GM18498 (cell line): ENCODE results near the gene USP1.

Experiments
- ATAC-seq: cut with Tn5 transposase; IDR thresholded peaks from one replicate; pipeline ENCODE4 v1.9.1; 2021; ENCODE audit warnings: mild to moderate bottlenecking, moderate library complexity; ENCODE audit not compliant: unreplicated experiment

USP1 gene

GRCh38 chr1:62436466-62437272, at the start of gene USP1:
Gene USP1 (plus strand): TSS chr1:62437049. CDS start chr1:62439868, 2,819 bp downstream.
- peak; percentile 77 for ATAC-seq

GRCh38 chr1:62389531-62389930, 47.3 kb upstream of the USP1 start:
- ATAC-seq, result no peak

- no peak for ATAC-seq
Measured at GRCh38 chr1:62390071-62390470, 46.8 kb upstream of the USP1 start.

GRCh38 chr1:62391369-62391971, 45.4 kb upstream of the USP1 start:
- no peak for ATAC-seq

GRCh38 chr1:62392951-62393350, 43.9 kb upstream of the USP1 start:
- no peak for ATAC-seq

GRCh38 chr1:62394646-62395045, 42.2 kb upstream of the USP1 start:
- no peak for ATAC-seq

- ATAC-seq, result no peak
Measured at GRCh38 chr1:62395291-62395690, 41.6 kb upstream of the USP1 start.

- no peak for ATAC-seq
Measured at GRCh38 chr1:62396871-62397270, 40.0 kb upstream of the USP1 start.

- no peak for ATAC-seq
Measured at GRCh38 chr1:62397301-62397700, 39.5 kb upstream of the USP1 start.

- no peak for ATAC-seq
Measured at GRCh38 chr1:62398377-62398776, 38.5 kb upstream of the USP1 start.

- ATAC-seq, result no peak
Measured at GRCh38 chr1:62401034-62401760, 35.7 kb upstream of the USP1 start.

GRCh38 chr1:62405247-62405646, 31.6 kb upstream of the USP1 start:
- no peak for ATAC-seq

GRCh38 chr1:62406576-62406975, 30.3 kb upstream of the USP1 start:
- no peak for ATAC-seq

- ATAC-seq, result no peak
Measured at GRCh38 chr1:62407398-62408009, 29.3 kb upstream of the USP1 start.

- no peak for ATAC-seq
Measured at GRCh38 chr1:62415687-62416086, 21.2 kb upstream of the USP1 start.

GRCh38 chr1:62417351-62417999, 19.4 kb upstream of the USP1 start:
- ATAC-seq, result no peak

- ATAC-seq, result no peak
Measured at GRCh38 chr1:62420214-62420613, 16.6 kb upstream of the USP1 start.

- ATAC-seq, result no peak
Measured at GRCh38 chr1:62423580-62424242, 13.1 kb upstream of the USP1 start.

- no peak for ATAC-seq
Measured at GRCh38 chr1:62424411-62424810, 12.4 kb upstream of the USP1 start.

GRCh38 chr1:62425041-62425440, 11.8 kb upstream of the USP1 start:
- ATAC-seq, result no peak
